Keratinocyte (primary cell): ENCODE data around the gene RAB30. TPM values are rescaled to one million over a fixed set of nuclear protein-coding genes. Genes with fewer than 3 reads are reported as not detected.

Experiments used
- DNase-seq: peaks from one replicate; pipeline ENCODE4 v3.0.0-alpha.2; 2011; ENCODE audit warnings: low read depth, missing footprints, low spot score
- FAIRE-seq: peaks from 2 replicates; lab custom pipeline; 2011; peaks lifted over from hg19 to GRCh38; lab: Jason Lieb, UNC
- H2AFZ ChIP-seq: 2 replicates; pipeline ENCODE4 v1.6.0; 2012; ENCODE audit warnings: low read length, control low read depth, inconsistent platforms; ENCODE audit not compliant: control insufficient read depth
- H3K27ac ChIP-seq: 2 replicates; pipeline ENCODE4 v1.5.1; 2011; ENCODE audit warnings: low read length; ENCODE audit not compliant: control insufficient read depth, insufficient read depth
- H3K27me3 ChIP-seq: 3 replicates; pipeline ENCODE4 v1.6.0; 2011; ENCODE audit warnings: low read length; ENCODE audit not compliant: control insufficient read depth, insufficient read depth; ENCODE audit errors: extremely low read depth
- H3K36me3 ChIP-seq, 2 experiments: 2 replicates in 1 of 2; 3 replicates in 1 of 2; pipeline ENCODE4 v1.5.1; 2011; ENCODE audit warnings: low read length in 2 of 2, mild to moderate bottlenecking in 1 of 2; ENCODE audit not compliant: control insufficient read depth in 2 of 2, insufficient read depth in 2 of 2; ENCODE audit errors: extremely low read depth in 1 of 2
- H3K4me1 ChIP-seq: 3 replicates; pipeline ENCODE4 v1.5.1; 2011; ENCODE audit warnings: low read length; ENCODE audit not compliant: control insufficient read depth, insufficient read depth; ENCODE audit errors: extremely low read depth
- H3K4me2 ChIP-seq: 3 replicates; pipeline ENCODE4 v1.6.0; 2011; ENCODE audit warnings: low read depth, low read length; ENCODE audit not compliant: control insufficient read depth, insufficient read depth; ENCODE audit errors: extremely low read depth
- H3K4me3 ChIP-seq, 3 experiments: fragments of 200-600 bp in 1 of 3; sonication (generic) in 1 of 3; 2 replicates in 2 of 3; 3 replicates in 1 of 3; pipeline ENCODE4 v1.5.1; 2011 to 2016; ENCODE audit warnings: low read length in 3 of 3, mild to moderate bottlenecking in 3 of 3, control low read depth in 2 of 3, inconsistent platforms in 1 of 3, low read depth in 1 of 3, mixed read lengths in 1 of 3, mixed run types in 1 of 3, moderate library complexity in 1 of 3; ENCODE audit not compliant: control insufficient read depth in 2 of 3, insufficient read depth in 2 of 3; ENCODE audit errors: extremely low read depth in 1 of 3
- H3K79me2 ChIP-seq: 2 replicates; pipeline ENCODE4 v1.6.0; 2012; ENCODE audit warnings: low read length; ENCODE audit not compliant: control insufficient read depth, insufficient read depth
- H3K9ac ChIP-seq: 3 replicates; pipeline ENCODE4 v1.6.0; 2011; ENCODE audit warnings: low read length; ENCODE audit not compliant: control insufficient read depth, insufficient read depth; ENCODE audit errors: extremely low read depth
- H3K9me1 ChIP-seq: 3 replicates; pipeline ENCODE4 v1.6.0; 2011; ENCODE audit warnings: low read length; ENCODE audit not compliant: control insufficient read depth, insufficient read depth; ENCODE audit errors: extremely low read depth
- H3K9me3 ChIP-seq: 2 replicates; pipeline ENCODE4 v1.5.1; 2012; ENCODE audit warnings: low read depth, low read length; ENCODE audit not compliant: control insufficient read depth
- H4K20me1 ChIP-seq: 3 replicates; pipeline ENCODE4 v1.6.0; 2011; ENCODE audit warnings: low read length; ENCODE audit not compliant: control insufficient read depth, insufficient read depth; ENCODE audit errors: extremely low read depth
- CTCF ChIP-seq, 3 experiments: IDR thresholded peaks in 1 of 3; conservative IDR thresholded peaks in 1 of 3; optimal IDR thresholded peaks in 1 of 3; 2 replicates in 2 of 3; 3 replicates in 1 of 3; pipeline versions ENCODE3 to v1.5.1; 2011; ENCODE audit warnings: low read length in 3 of 3, mild to moderate bottlenecking in 3 of 3, moderate library complexity in 2 of 3, control low read depth in 1 of 3, inconsistent platforms in 1 of 3; ENCODE audit not compliant: insufficient read depth in 2 of 3; ENCODE audit errors: extremely low read depth in 1 of 3
- EZH2 ChIP-seq: IDR thresholded peaks from one replicate; pipeline ENCODE4 v1.6.1; 2012; ENCODE audit warnings: inconsistent platforms, mild to moderate bottlenecking, low read length, moderate library complexity
- dilution Hi-C: fragments of 300-500 bp; cut with MboI; formaldehyde crosslinking; loops from one replicate; pipeline ENCODE4 v1.7.0; 2020; ENCODE audit warnings: low sequenced_read_pairs; ENCODE audit not compliant: extremely low pct_ligation_motif_present
- polyA plus RNA-seq, 5 experiments: library from polyadenylated mRNA; depleted of rRNA in 3 of 5; stranded (reverse) in 3 of 5; stranded (forward) in 1 of 5; unstranded in 1 of 5; fragments of >200 nt; gene quantifications; 1 replicate in 1 of 5; 2 replicates in 3 of 5; 3 replicates in 1 of 5; pipeline versions ENCODE4 v1.2.1 to v1.2.3, GENCODE V29; 2011 to 2012; ENCODE audit warnings: missing spikeins in 2 of 5, low read depth in 1 of 5, low replicate concordance in 1 of 5

Gene RAB30
- polyA plus RNA-seq, 1 donor (not counting 4 experiments of a cell fraction or from before 2014, with no cell fraction given): 9.3 TPM

GRCh38 chr11:83116015-83116641 lies 44.4 kb upstream of the RAB30 start:
- Histone ChIP-seq H3K9me3 (no peaks in the 10 kb centered on the region), H3K79me2 (no peaks in the 10 kb centered on the region), H4K20me1 (no peaks in the 10 kb centered on the region), H3K4me1 (no peaks in the 10 kb centered on the region), H2AFZ (no peak overlapping the region), H3K36me3 (no peaks in the 10 kb centered on the region), H3K4me2 (no peak overlapping the region), H3K27ac (no peak overlapping the region), H3K4me3 (no peak overlapping the region), H3K27me3 (no peaks in the 10 kb centered on the region), H3K9me1 (no peaks in the 10 kb centered on the region), H3K9ac (no peak overlapping the region)
- no peak for DNase-seq
- FAIRE-seq: no peak
- dilution Hi-C loops: no loop called here
- TF ChIP-seq CTCF (optimal IDR thresholded peaks at IDR 0.05 in 1 of 3, IDR thresholded peaks at IDR 0.05 in 1 of 3, conservative IDR thresholded peaks at IDR 0.05 in 1 of 3; ENCODE audit: extremely low read depth in 1 of 3, insufficient read depth in 2 of 3, low read length in 3 of 3) (no peak), EZH2 (no peak)

- Histone ChIP-seq H4K20me1 (no peaks in the 10 kb centered on the region), H3K27me3 (no peaks in the 10 kb centered on the region), H3K79me2 (no peaks in the 10 kb centered on the region), H3K36me3 (no peaks in the 10 kb centered on the region), H3K9me1 (no peaks in the 10 kb centered on the region), H2AFZ (no peak overlapping the region), H3K9ac (no peak overlapping the region), H3K4me3 (no peak overlapping the region), H3K4me2 (no peak overlapping the region), H3K27ac (no peak overlapping the region), H3K9me3 (no peaks in the 10 kb centered on the region), H3K4me1 (no peaks in the 10 kb centered on the region)
- DNase-seq: no peak
- no peak for TF ChIP-seq CTCF (optimal IDR thresholded peaks at IDR 0.05 in 1 of 3, IDR thresholded peaks at IDR 0.05 in 1 of 3, conservative IDR thresholded peaks at IDR 0.05 in 1 of 3; ENCODE audit: extremely low read depth in 1 of 3, insufficient read depth in 2 of 3, low read length in 3 of 3)
- dilution Hi-C loops: no loop called here
- no peak for FAIRE-seq
These were observed 43.9 kb upstream of the RAB30 start for GRCh38 chr11:83115551-83115950.
